Ishikawa (cell line): ENCODE data around the gene OSBPL6.

Experiments used
- CEBPB ChIP-seq: IDR thresholded peaks from 2 replicates; pipeline ENCODE4 v1.6.1; 2012
- CREB1 ChIP-seq: IDR thresholded peaks from 2 replicates; pipeline ENCODE4 v1.6.1; 2012; ENCODE audit warnings: low read depth
- EGR1 ChIP-seq: IDR thresholded peaks from 2 replicates; pipeline ENCODE4 v1.6.1; 2012
- EP300 ChIP-seq: IDR thresholded peaks from 2 replicates; pipeline ENCODE4 v1.6.1; 2012; ENCODE audit warnings: borderline replicate concordance
- FOXM1 ChIP-seq: IDR thresholded peaks from 2 replicates; pipeline ENCODE4 v1.6.1; 2012; ENCODE audit warnings: low read depth, borderline replicate concordance
- MAX ChIP-seq: IDR thresholded peaks from 2 replicates; pipeline ENCODE4 v1.6.1; 2012
- NFIC ChIP-seq: IDR thresholded peaks from 2 replicates; pipeline ENCODE4 v1.6.1; 2012
- RAD21 ChIP-seq: IDR thresholded peaks from 2 replicates; pipeline ENCODE4 v1.6.1; 2012; ENCODE audit warnings: low read depth
- REST ChIP-seq: IDR thresholded peaks from 2 replicates; pipeline ENCODE4 v1.6.1; 2012; ENCODE audit warnings: low read depth, mild to moderate bottlenecking
- TAF1 ChIP-seq: IDR thresholded peaks from 2 replicates; pipeline ENCODE4 v1.6.1; 2012; ENCODE audit warnings: low read depth, mild to moderate bottlenecking
- TCF12 ChIP-seq: IDR thresholded peaks from 2 replicates; pipeline ENCODE4 v1.6.1; 2012; ENCODE audit warnings: low read depth
- TEAD4 ChIP-seq: IDR thresholded peaks from 2 replicates; pipeline ENCODE4 v1.6.1; 2012
- USF1 ChIP-seq: IDR thresholded peaks from 2 replicates; pipeline ENCODE4 v1.6.1; 2012
- YY1 ChIP-seq: IDR thresholded peaks from 2 replicates; pipeline ENCODE4 v1.6.1; 2012; ENCODE audit warnings: low read depth
- ZBTB7A ChIP-seq: IDR thresholded peaks from 2 replicates; pipeline ENCODE4 v1.6.1; 2012; ENCODE audit warnings: low read depth

The OSBPL6 gene

DNA sequence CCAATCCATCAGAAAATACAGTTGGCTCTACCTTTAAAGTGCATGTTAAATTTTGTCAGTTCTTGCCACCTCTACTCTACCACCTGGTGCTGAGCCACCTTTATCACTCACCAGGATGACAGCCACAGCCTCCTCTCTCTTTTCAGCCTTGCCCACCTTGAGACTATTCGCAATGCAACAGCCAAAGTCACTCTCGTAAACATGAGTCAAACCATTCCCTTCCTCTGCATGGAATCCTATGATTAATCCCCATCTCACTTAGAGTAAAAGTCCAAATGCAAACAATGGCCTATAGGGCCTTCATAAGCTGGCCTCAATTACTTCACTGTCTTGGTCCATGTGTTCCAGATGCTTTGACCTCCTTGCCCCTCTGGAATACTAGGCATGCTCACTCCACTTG is 5.8 kb upstream of the OSBPL6 start:
- TF ChIP-seq RAD21 (no peak), ZBTB7A (no peak), FOXM1 (no peak), NFIC (no peak), EP300 (no peak), EGR1 (no peak), TCF12 (no peak), CREB1 (no peak), REST (no peak), USF1 (no peak), YY1 (no peak), TEAD4 (no peak), TAF1 (no peak), CEBPB (no peak), MAX (no peak)

GRCh38 chr2:178191004-178191508 is 3.3 kb upstream of the OSBPL6 start:
- no peak for TF ChIP-seq NFIC
- TF ChIP-seq TEAD4 = no peak
- TF ChIP-seq TAF1 = no peak
- no peak for TF ChIP-seq EGR1
- TF ChIP-seq EP300 = no peak
- TF ChIP-seq ZBTB7A = no peak
- no peak for TF ChIP-seq RAD21
- no peak for TF ChIP-seq USF1
- TF ChIP-seq CEBPB = no peak
- no peak for TF ChIP-seq CREB1
- no peak for TF ChIP-seq FOXM1
- TF ChIP-seq MAX = no peak
- no peak for TF ChIP-seq REST
- TF ChIP-seq YY1 = no peak
- TF ChIP-seq TCF12 = no peak

DNA sequence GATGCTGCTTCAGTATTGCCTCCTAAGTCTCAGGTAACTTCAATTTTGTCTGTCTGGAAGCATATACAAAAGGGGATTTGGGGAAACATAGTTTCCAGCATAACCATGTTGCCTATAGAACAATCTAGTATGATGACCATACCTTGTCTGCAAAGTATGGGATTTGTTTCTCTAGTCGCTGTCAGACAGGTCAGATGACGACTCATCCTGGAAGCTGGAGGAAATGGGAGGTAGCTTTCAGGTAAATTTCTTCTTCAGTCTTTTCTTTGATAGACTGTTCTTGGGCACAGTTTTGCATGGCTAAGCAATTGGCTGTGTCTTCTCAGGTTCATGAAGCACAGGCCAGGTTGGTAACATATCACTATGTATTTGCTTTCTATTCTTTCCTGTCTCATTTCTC is 2.8 kb upstream of the OSBPL6 start:
- TF ChIP-seq TAF1 = no peak
- TF ChIP-seq RAD21 = no peak
- no peak for TF ChIP-seq USF1
- TF ChIP-seq YY1 = no peak
- TF ChIP-seq NFIC = no peak
- no peak for TF ChIP-seq MAX
- TF ChIP-seq FOXM1 = no peak
- no peak for TF ChIP-seq CEBPB
- no peak for TF ChIP-seq CREB1
- no peak for TF ChIP-seq REST
- TF ChIP-seq TCF12 = no peak
- TF ChIP-seq TEAD4 = no peak
- TF ChIP-seq EGR1 = no peak
- no peak for TF ChIP-seq EP300
- no peak for TF ChIP-seq ZBTB7A

DNA sequence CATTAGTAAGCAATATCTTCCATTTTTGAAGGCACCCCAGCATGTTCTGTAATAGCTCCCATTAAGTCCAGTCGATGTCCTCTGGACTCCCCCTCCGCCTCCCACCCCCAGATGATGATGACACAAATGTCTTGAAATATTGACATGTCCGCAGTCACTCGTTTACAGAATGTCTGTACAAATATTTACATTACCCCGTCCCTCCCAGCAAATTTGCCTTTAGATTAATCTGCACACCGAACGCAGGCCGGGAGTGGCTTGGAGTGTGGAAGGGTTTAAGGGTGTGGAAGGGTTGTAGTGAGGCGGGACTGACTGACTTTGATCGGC is 853 bp upstream of the OSBPL6 start:
- TF ChIP-seq REST (no peak), YY1 (no peak), CEBPB (no peak), RAD21 (no peak), ZBTB7A (no peak), NFIC (no peak), TEAD4 (no peak), FOXM1 (no peak), USF1 (no peak), EGR1 (no peak), EP300 (no peak)
